HG02678 (cell line): Measurements from ENCODE around the gene CBX8.
"Not testable (repeated sequence)": the region's sequence is repeated elsewhere in the genome, so short reads cannot be mapped to it uniquely, and the experiment has no call there.

Source experiments
- ATAC-seq: cut with Tn5 transposase; IDR thresholded peaks from one replicate; pipeline ENCODE4 v1.9.1; 2021; ENCODE audit warnings: mild to moderate bottlenecking, moderate library complexity; ENCODE audit not compliant: unreplicated experiment

The CBX8 gene

GRCh38 chr17:79757140-79757745, 39.6 kb downstream of the CBX8 start:
- no peak for ATAC-seq

DNA sequence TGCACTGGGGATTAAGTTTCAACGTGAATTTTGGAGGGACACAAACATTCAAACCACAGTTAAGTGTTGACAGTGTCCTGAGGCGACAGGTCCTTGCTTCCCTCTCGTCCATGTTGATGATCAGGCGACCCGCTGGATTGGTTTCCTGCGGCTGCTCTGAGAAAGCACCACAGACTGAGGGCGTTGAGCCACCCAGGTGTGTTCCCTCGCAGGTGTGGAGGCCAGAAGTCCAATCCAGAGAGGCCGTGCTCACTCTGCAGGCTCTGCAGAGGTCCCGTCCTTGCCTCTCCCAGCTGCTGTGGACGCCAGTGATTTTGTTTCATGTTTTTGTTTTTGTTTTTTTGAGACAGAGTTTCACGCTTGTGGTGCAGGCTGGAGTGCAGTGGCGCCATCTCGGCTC, 41.3 kb downstream of the CBX8 start:
- no peak for ATAC-seq

- not testable (repeated sequence) for ATAC-seq
These were observed 42.0 kb downstream of the CBX8 start for GRCh38 chr17:79754903-79755302.

DNA sequence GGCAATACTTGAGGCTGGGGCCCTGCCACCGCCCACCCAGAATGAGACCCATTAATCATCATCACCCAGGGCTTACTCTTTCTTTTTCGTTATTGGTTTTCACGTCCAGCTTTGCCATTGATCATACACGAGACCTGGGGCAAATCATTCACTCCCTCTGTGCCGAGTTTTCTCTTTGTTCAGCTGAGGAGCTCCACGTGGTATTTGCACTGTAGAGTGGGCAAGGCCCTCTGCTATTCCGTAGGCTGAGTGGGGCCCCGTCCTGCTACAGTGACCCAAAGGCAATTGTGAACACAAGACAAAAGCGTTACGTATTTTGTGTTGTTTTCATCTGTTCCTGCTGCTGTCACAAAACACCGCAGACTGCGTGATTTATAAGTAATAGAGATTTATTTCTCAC, 42.5 kb downstream of the CBX8 start:
- ATAC-seq, result no peak

GRCh38 chr17:79752175-79752574, 44.7 kb downstream of the CBX8 start:
- no peak for ATAC-seq

- no peak for ATAC-seq
These were observed 46.0 kb downstream of the CBX8 start for GRCh38 chr17:79750650-79751545.

DNA sequence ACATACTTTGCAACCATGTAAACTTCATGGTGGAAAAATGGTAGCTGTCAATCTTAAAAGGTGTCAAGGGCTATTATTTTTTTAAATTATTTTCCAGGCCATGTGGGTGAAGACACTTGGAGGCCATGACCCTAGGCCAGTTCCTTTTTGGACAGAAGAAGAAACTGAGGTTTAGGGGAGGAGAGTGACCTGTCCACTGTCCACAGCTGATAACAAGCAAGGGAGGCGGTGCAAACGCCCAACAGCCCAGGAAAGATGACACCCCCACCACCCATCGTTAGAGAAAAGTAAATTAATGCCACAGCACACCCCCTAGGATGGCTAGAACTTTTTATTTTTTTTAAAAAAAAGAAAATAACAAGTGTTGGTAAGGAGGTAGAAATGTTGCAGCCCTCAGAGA, 46.9 kb downstream of the CBX8 start:
- ATAC-seq, result no peak

DNA sequence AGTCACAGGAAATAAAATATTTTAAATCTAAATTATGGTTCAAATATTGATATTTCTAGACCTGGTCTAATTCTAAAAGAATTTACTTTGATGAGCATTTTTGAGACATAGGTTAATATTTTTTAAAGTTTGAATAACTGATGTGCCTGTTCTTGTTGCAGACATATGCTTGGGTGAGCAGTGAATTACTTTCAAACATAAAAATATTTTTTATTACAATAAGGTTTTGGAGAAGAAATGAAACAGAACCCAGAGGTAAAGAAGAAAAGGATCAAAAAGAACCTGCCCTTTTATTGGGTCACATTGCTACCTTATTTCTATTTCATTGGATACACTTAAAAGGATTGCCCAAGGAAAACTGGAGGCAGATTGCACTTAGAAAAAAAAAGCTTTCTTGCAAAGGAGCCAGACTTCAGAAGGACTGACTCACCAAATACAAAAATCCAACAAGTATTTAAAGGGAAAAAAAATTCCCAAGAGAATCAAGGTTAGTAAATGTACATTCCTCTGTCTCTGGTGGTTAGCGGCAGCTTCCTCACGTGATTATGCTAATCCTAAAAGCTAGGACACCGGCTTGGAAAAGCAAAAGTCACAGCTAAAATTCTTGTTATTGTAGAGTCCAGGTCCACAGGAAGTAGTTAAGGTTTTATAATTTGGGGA, 47.6 kb downstream of the CBX8 start:
- no peak for ATAC-seq

GRCh38 chr17:79748295-79749099, 48.4 kb downstream of the CBX8 start:
- no peak for ATAC-seq

GRCh38 chr17:79747508-79748294, 49.2 kb downstream of the CBX8 start:
- no peak for ATAC-seq

- no peak for ATAC-seq
These were observed 49.9 kb downstream of the CBX8 start for GRCh38 chr17:79746889-79747507.

- ATAC-seq, result no peak
These were observed 51.2 kb downstream of the CBX8 start for GRCh38 chr17:79745641-79746105.

DNA sequence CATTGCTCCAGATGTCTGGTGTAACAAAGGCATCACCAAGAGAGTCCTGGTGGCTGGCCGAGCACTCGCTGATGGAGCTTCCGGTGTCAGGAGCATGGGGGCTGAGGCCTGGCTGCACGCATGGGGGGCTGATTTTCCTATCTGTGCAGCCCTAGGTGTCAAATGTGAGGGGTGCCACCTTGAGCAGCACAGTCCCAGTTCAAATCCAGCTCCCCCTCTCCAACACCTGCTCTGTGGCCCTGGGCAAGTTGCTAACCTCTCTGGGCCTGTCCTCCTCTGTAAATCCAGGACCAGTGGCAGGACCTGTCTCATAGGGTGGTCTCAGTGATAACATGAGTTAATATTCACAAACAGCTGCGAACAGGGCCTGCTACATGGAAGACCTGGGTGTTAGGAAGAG, 53.3 kb downstream of the CBX8 start:
- ATAC-seq, result no peak

- ATAC-seq, result no peak
These were observed 53.9 kb downstream of the CBX8 start for GRCh38 chr17:79742951-79743476.

- no peak for ATAC-seq
These were observed 54.3 kb downstream of the CBX8 start for GRCh38 chr17:79742589-79742918.
